ENCODE measurements around the gene NKAP.

DNA sequence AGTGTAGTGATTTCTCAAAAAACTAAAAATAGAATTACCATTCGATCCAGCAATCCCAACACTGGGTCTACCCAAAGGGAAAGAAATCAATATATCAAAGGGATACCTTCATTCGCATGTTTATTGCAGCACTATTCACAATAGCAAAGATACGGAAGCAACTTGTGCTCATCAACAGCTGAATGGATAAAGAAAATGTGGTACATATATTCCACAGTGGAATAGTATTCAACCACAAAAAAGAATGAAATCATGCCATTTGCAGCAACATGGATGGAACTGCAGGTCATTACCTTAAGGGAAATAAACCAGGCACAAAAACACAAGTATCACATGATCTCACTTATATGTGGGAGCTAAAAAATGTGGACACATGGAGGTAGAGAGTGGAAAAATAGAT lies 42.7 kb upstream of the NKAP start:
- TF ChIP-seq ZFX (CRISPR knock-in tag; IDR thresholded peaks at IDR 0.05): no peak
- TF ChIP-seq, protein P1, sequence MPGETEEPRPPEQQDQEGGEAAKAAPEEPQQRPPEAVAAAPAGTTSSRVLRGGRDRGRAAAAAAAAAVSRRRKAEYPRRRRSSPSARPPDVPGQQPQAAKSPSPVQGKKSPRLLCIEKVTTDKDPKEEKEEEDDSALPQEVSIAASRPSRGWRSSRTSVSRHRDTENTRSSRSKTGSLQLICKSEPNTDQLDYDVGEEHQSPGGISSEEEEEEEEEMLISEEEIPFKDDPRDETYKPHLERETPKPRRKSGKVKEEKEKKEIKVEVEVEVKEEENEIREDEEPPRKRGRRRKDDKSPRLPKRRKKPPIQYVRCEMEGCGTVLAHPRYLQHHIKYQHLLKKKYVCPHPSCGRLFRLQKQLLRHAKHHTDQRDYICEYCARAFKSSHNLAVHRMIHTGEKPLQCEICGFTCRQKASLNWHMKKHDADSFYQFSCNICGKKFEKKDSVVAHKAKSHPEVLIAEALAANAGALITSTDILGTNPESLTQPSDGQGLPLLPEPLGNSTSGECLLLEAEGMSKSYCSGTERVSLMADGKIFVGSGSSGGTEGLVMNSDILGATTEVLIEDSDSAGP (CRISPR knock-in tag; IDR thresholded peaks at IDR 0.05): no peak
- TF ChIP-seq, protein P2, sequence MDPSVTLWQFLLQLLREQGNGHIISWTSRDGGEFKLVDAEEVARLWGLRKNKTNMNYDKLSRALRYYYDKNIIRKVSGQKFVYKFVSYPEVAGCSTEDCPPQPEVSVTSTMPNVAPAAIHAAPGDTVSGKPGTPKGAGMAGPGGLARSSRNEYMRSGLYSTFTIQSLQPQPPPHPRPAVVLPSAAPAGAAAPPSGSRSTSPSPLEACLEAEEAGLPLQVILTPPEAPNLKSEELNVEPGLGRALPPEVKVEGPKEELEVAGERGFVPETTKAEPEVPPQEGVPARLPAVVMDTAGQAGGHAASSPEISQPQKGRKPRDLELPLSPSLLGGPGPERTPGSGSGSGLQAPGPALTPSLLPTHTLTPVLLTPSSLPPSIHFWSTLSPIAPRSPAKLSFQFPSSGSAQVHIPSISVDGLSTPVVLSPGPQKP (CRISPR knock-in tag; IDR thresholded peaks at IDR 0.05): no peak
